ENCODE results near the gene ACP5.

The ACP5 gene

GRCh38 chr19:11547929-11548700 is 29.3 kb downstream of the ACP5 start:
- no peak for DNase-seq

GRCh38 chr19:11541238-11541637 is 36.2 kb downstream of the ACP5 start:
- DNase-seq, result no peak

- no peak for DNase-seq
Observed at GRCh38 chr19:11540645-11541044, 36.8 kb downstream of the ACP5 start.

GRCh38 chr19:11539495-11540365 is 37.7 kb downstream of the ACP5 start:
- DNase-seq, result no peak

- no peak for DNase-seq
Observed at GRCh38 chr19:11538232-11539036, 39.0 kb downstream of the ACP5 start, which contains the start of gene CNN1. TSS of gene CNN1 (plus strand) at chr19:11538851. CDS start at chr19:11538928, 77 bp downstream.

GRCh38 chr19:11535792-11536595 is 41.5 kb downstream of the ACP5 start:
- peak; percentile 35 for DNase-seq

- DNase-seq, result no peak
Observed at GRCh38 chr19:11534948-11535347, 42.5 kb downstream of the ACP5 start.

GRCh38 chr19:11534538-11534937 is 42.9 kb downstream of the ACP5 start:
- no peak for DNase-seq

- DNase-seq, result peak; percentile 20
Observed at GRCh38 chr19:11530432-11530831, 47.0 kb downstream of the ACP5 start.

- DNase-seq, result peak; percentile 88
Observed at GRCh38 chr19:11528551-11529341, 48.7 kb downstream of the ACP5 start, which contains the start of gene ECSIT. TSS of gene ECSIT (minus strand) at chr19:11529134. CDS start at chr19:11519170, 9,964 bp downstream.
